ENCODE measurements around the gene NPLOC4. TPM values are rescaled to one million over a fixed set of nuclear protein-coding genes. Genes with fewer than 3 reads are reported as not detected.

The NPLOC4 gene
- polyA plus RNA-seq (2012; ENCODE audit: low read depth, missing spikeins), result 30.5 TPM

GRCh38 chr17:81636505-81637288, at the start of gene NPLOC4, which contains the start of gene TSPAN10:
NPLOC4 (minus strand) TSS chr17:81637112; CDS start chr17:81636930, 182 bp downstream.
TSPAN10 (plus strand) TSS chr17:81637196; CDS start chr17:81642413, 5,217 bp downstream.
- peak; percentile 91 for FAIRE-seq
- TF ChIP-seq POLR2A (IDR thresholded peaks at IDR 0.05; ENCODE audit: low read depth, low read length) (peak; percentile 65), TAF1 (IDR thresholded peaks at IDR 0.05; ENCODE audit: low read depth, low read length) (peak; percentile 94), POLR2AphosphoS5 (IDR thresholded peaks at IDR 0.05; ENCODE audit: low read depth, low read length) (no peak), POU2F2 (IDR thresholded peaks at IDR 0.05; ENCODE audit: low read depth, low read length) (peak; percentile 52; the same call in 1 of the 2 replicates), PAX5 (IDR thresholded peaks at IDR 0.05; ENCODE audit: insufficient read depth, low read length, severe bottlenecking) (no peak), SPI1 (IDR thresholded peaks at IDR 0.05; ENCODE audit: low read depth, low read length) (no peak)
- peak; percentile 95 for DNase-seq (ENCODE audit: insufficient read length, low spot score)

GRCh38 chr17:81686614-81687013, 49.7 kb upstream of the NPLOC4 start:
- DNase-seq (ENCODE audit: insufficient read length, low spot score) (no peak), FAIRE-seq (no peak)
- TF ChIP-seq TAF1 (IDR thresholded peaks at IDR 0.05; ENCODE audit: low read depth, low read length) (no peak), SPI1 (IDR thresholded peaks at IDR 0.05; ENCODE audit: low read depth, low read length) (no peak), PAX5 (IDR thresholded peaks at IDR 0.05; ENCODE audit: insufficient read depth, low read length, severe bottlenecking) (no peak), POU2F2 (IDR thresholded peaks at IDR 0.05; ENCODE audit: low read depth, low read length) (no peak), POLR2AphosphoS5 (IDR thresholded peaks at IDR 0.05; ENCODE audit: low read depth, low read length) (no peak)

- FAIRE-seq, result no peak
- TF ChIP-seq POLR2AphosphoS5 (IDR thresholded peaks at IDR 0.05; ENCODE audit: low read depth, low read length) (no peak), PAX5 (IDR thresholded peaks at IDR 0.05; ENCODE audit: insufficient read depth, low read length, severe bottlenecking) (no peak), POLR2A (IDR thresholded peaks at IDR 0.05; ENCODE audit: low read depth, low read length) (no peak), POU2F2 (IDR thresholded peaks at IDR 0.05; ENCODE audit: low read depth, low read length) (no peak), SPI1 (IDR thresholded peaks at IDR 0.05; ENCODE audit: low read depth, low read length) (no peak), TAF1 (IDR thresholded peaks at IDR 0.05; ENCODE audit: low read depth, low read length) (no peak)
- DNase-seq (ENCODE audit: insufficient read length, low spot score), result no peak
These were observed 48.2 kb upstream of the NPLOC4 start for GRCh38 chr17:81685108-81685507.

DNA sequence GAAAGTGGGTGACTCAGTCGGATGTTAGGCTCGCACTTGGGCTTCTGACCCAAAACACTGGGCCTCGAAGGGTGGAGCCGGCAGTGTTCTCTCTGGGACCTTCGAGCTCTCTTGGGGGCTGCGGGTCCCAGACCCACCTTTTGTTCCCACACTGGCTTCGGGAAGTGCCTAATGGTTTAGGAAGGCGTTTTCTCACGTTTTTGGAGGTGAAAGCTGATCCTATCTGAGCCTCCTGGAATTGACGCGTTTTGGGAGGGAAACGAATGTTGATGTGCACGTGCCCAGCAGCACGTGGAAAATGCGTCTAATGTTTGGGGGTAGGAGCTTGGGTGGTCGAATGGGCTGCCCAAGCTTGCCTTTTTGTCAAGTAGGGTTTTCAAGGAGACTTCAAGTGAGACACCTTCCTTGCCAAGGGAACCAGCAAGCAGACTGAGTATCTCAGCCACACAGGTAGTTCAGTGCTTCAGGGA, 47.6 kb upstream of the NPLOC4 start:
- FAIRE-seq (peak; percentile 59), DNase-seq (ENCODE audit: insufficient read length, low spot score) (no peak)
- TF ChIP-seq PAX5 (IDR thresholded peaks at IDR 0.05; ENCODE audit: insufficient read depth, low read length, severe bottlenecking) (no peak), SPI1 (IDR thresholded peaks at IDR 0.05; ENCODE audit: low read depth, low read length) (no peak), TAF1 (IDR thresholded peaks at IDR 0.05; ENCODE audit: low read depth, low read length) (no peak), POLR2AphosphoS5 (IDR thresholded peaks at IDR 0.05; ENCODE audit: low read depth, low read length) (no peak), POLR2A (IDR thresholded peaks at IDR 0.05; ENCODE audit: low read depth, low read length) (no peak), POU2F2 (IDR thresholded peaks at IDR 0.05; ENCODE audit: low read depth, low read length) (no peak)

DNA sequence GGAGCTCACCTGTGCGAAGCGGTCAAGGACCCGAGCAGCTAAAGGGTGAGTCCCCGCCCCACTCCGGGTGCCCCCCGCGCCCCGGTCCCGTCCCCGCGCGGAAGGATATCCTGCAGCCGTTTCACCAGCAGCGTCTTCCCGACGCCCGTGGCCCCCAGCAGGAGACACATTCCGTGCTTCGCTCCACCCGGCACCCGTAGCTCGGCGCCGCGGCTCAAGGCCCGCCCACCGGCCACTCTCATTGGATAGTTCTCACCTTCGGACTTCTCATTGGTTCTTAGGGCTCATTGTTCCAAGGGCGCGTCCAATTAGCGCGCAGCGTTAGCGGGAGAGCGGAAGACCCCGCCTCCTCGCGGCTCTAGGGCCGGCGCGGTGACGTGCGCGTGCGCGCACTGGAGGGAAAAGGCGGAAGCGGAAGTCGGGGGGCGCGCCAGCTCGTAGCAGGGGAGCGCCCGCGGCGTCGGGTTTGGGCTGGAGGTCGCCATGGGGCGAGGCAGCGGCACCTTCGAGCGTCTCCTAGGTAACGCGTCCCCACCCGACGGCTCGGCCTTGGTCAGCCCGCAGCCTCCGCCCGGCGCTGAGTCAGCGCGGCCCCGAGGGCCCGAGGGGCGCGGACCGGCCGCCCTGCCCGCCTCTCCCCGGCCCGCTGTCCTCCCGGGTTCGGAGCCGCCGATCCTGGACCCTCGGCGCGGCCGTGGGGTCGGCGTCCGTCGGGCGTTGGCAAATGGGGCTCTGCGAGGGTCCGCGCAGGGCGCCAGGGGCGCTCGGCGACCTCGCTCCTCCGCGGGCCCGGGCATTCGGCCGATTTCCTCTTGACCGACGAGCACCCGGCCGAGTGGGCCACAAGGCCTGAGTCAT, 46.9 kb upstream of the NPLOC4 start, which contains the start of the genes ARL16 and HGS:
ARL16 (minus strand) TSS at position 214 of the 858 bp plus-strand sequence; CDS start at position 170, 44 bp downstream.
HGS (plus strand) TSS at position 428 of the 858 bp plus-strand sequence; CDS start at position 484, 56 bp downstream.
- DNase-seq (ENCODE audit: insufficient read length, low spot score) (peak; percentile 100), FAIRE-seq (peak; percentile 99)
- peak; percentile 63 for TF ChIP-seq SPI1 (IDR thresholded peaks at IDR 0.05; ENCODE audit: low read depth, low read length)
- TF ChIP-seq POU2F2 (IDR thresholded peaks at IDR 0.05; ENCODE audit: low read depth, low read length), result no peak
- peak; percentile 70 for TF ChIP-seq POLR2AphosphoS5 (IDR thresholded peaks at IDR 0.05; ENCODE audit: low read depth, low read length)
- no peak for TF ChIP-seq TAF1 (IDR thresholded peaks at IDR 0.05; ENCODE audit: low read depth, low read length)
- TF ChIP-seq PAX5 (IDR thresholded peaks at IDR 0.05; ENCODE audit: insufficient read depth, low read length, severe bottlenecking), result no peak
- peak; percentile 52; the same call in 1 of the 2 replicates for TF ChIP-seq POLR2A (IDR thresholded peaks at IDR 0.05; ENCODE audit: low read depth, low read length)

DNA sequence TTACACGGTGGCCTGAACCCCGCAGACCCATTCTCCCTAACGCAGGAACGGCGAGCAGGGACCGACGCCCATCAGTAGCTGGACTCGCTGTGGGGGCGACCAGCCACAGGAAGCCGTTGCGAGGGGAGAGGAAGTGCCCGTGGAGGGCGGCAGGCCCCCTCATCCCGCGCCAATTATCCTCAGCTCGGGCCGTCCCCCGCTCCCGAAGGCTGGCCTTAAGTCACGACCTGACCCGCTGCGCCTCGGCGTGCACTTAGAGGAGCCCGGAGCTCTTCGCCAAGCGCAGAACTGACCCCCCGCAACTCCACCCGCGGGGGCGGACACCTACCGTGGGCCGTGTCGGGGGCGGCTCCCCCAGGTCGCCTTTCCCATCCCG, 46.3 kb upstream of the NPLOC4 start:
- DNase-seq (ENCODE audit: insufficient read length, low spot score), result no peak
- TF ChIP-seq POLR2AphosphoS5 (IDR thresholded peaks at IDR 0.05; ENCODE audit: low read depth, low read length) (no peak; the same call in 1 of the 2 replicates), POLR2A (IDR thresholded peaks at IDR 0.05; ENCODE audit: low read depth, low read length) (no peak), TAF1 (IDR thresholded peaks at IDR 0.05; ENCODE audit: low read depth, low read length) (no peak), POU2F2 (IDR thresholded peaks at IDR 0.05; ENCODE audit: low read depth, low read length) (no peak), SPI1 (IDR thresholded peaks at IDR 0.05; ENCODE audit: low read depth, low read length) (peak; percentile 62), PAX5 (IDR thresholded peaks at IDR 0.05; ENCODE audit: insufficient read depth, low read length, severe bottlenecking) (no peak)
- peak; percentile 74 for FAIRE-seq

DNA sequence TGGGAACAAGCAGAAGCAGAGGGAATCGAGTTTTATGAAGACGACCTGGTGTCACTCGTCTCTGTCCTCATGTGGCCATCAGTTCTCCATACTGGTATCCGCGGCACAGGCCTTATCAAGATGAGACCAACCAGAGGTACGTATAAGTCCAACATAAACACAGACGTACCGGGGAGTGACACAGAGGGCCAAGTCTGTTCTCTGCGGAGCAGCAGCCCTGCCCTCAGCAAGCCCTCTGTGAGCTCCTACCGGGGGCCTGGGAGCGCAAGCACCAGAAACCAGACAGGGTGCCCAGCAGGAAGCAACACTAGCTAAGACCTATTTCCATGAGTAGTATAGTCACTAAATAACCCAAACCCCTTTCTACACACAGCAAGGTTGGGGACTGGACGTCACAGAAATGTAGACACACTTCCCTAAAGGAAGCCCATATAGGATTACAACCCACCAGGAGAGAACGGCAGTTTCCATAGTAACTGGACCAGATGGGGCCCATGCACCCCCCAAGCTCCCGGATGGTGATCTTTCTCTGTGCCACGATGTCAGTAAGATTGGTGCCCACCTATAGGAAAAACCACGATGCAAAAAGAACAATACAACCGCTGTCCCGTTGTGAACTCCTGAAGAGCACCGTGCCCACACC, 45.8 kb upstream of the NPLOC4 start:
- TF ChIP-seq POLR2AphosphoS5 (IDR thresholded peaks at IDR 0.05; ENCODE audit: low read depth, low read length), result no peak
- no peak for TF ChIP-seq POLR2A (IDR thresholded peaks at IDR 0.05; ENCODE audit: low read depth, low read length)
- no peak for TF ChIP-seq PAX5 (IDR thresholded peaks at IDR 0.05; ENCODE audit: insufficient read depth, low read length, severe bottlenecking)
- TF ChIP-seq POU2F2 (IDR thresholded peaks at IDR 0.05; ENCODE audit: low read depth, low read length), result no peak
- TF ChIP-seq TAF1 (IDR thresholded peaks at IDR 0.05; ENCODE audit: low read depth, low read length), result no peak
- no peak for TF ChIP-seq SPI1 (IDR thresholded peaks at IDR 0.05; ENCODE audit: low read depth, low read length)
- DNase-seq (ENCODE audit: insufficient read length, low spot score), result no peak
- no peak for FAIRE-seq

GRCh38 chr17:81681672-81682071, 44.8 kb upstream of the NPLOC4 start:
- TF ChIP-seq POLR2AphosphoS5 (IDR thresholded peaks at IDR 0.05; ENCODE audit: low read depth, low read length) (no peak), PAX5 (IDR thresholded peaks at IDR 0.05; ENCODE audit: insufficient read depth, low read length, severe bottlenecking) (no peak), SPI1 (IDR thresholded peaks at IDR 0.05; ENCODE audit: low read depth, low read length) (no peak), POLR2A (IDR thresholded peaks at IDR 0.05; ENCODE audit: low read depth, low read length) (no peak), POU2F2 (IDR thresholded peaks at IDR 0.05; ENCODE audit: low read depth, low read length) (no peak), TAF1 (IDR thresholded peaks at IDR 0.05; ENCODE audit: low read depth, low read length) (no peak)
- no peak for DNase-seq (ENCODE audit: insufficient read length, low spot score)
- FAIRE-seq, result no peak

Measured in GM12891 (cell line).